GM21619 (cell line): Measurements from ENCODE around the gene GUCY2C.

Experiments
- ATAC-seq: cut with Tn5 transposase; IDR thresholded peaks from one replicate; pipeline ENCODE4 v1.9.1; 2021; ENCODE audit not compliant: unreplicated experiment

GUCY2C gene

GRCh38 chr12:14629832-14630710, 66.3 kb downstream of the GUCY2C start:
- ATAC-seq = peak; percentile 98

GRCh38 chr12:14628771-14629170, 67.6 kb downstream of the GUCY2C start:
- ATAC-seq = no peak

DNA sequence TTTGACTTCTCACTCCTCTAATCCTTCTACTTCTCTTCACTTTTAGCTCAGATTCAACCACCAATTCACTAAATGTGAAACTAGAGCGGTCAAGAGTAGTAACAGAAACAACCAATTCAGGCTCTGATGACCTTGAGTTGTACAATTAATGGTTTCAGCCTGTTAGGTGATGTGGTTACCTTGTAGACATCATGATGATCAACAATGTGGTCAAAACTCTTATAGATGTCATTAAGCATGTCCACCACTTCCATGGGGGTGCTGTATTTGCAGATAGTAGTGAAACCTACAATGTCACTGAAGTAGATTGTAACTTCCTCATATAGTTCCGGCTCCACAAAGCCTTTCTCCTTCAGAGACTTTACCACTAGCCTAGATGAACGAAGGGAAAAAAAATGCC, 74.6 kb downstream of the GUCY2C start:
- ATAC-seq = peak; percentile 68

- peak; percentile 60 for ATAC-seq
Observed at GRCh38 chr12:14619741-14620501, 76.5 kb downstream of the GUCY2C start.

GRCh38 chr12:14618983-14619382, 77.4 kb downstream of the GUCY2C start:
- no peak for ATAC-seq

- peak; percentile 44 for ATAC-seq
Observed at GRCh38 chr12:14614704-14615121, 81.7 kb downstream of the GUCY2C start.

DNA sequence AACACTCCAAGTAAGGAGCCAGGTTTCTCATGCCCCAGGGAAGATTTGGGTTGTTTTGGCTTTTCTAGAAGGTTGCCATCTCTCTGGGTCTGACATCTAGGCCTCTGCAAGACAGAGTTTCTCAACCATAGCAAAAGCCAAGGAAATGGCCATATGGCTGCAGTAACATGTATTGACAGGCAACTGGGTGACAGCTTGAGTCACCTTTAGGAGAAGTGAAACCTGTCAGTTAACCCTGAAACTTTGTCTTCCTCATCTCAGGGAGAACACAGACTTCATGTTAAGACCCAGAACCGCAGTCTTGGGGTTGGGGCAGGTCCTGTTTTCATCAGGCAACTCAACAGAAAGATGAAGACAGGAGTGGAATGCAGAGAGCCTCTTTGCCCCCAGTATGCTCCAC, 82.7 kb downstream of the GUCY2C start:
- ATAC-seq = peak; percentile 93

- no peak for ATAC-seq
Observed at GRCh38 chr12:14612898-14613445, 83.4 kb downstream of the GUCY2C start.

DNA sequence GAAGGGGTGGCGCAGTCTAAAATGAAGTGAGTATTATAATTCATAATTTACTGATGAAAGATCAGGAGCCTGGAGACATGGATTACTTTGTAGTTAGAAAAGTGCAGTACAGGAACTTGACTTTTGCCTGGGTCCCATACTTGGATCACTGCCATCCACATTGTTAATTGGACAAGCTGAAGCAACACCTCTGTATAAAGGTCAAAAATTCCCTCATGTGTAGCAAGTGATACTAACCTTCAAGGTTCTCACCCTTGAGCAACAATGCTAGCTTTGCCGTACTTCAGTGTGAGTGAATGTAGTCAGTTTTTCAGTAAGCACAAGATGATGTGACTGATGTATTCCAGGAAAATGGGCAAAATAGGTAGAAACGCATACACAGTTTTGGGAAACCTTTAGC, 84.1 kb downstream of the GUCY2C start:
- ATAC-seq = no peak

GRCh38 chr12:14611640-14612203, 84.7 kb downstream of the GUCY2C start:
- ATAC-seq = no peak

- ATAC-seq = no peak
Observed at GRCh38 chr12:14607568-14607967, 88.8 kb downstream of the GUCY2C start.

DNA sequence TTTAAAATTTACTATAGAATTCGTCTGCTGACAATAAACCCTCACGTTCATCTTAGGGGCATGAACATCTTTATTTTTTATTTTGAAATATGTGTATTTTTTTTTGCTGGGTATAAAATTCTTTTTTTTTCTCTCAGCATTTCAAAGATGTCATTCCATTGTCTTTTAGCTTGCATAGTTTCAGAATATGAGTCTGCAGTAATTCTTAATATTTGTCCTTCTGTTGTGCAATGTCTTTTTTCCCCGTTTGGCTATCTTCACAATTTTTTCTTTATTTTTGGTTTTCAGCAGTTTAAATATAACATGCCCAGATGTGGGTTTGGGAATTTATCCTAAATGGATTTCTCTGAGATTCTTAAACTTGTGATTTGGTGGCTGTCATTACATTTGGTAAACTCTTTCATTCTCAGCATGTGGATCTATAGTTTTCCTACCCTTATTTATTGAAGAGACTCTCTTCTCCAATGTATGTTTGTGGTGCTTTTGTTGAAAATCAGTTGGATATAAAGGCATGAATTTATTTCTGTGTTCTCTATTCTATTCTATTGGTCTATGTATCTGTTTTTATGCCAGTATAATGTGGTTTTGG, 90.9 kb downstream of the GUCY2C start:
- ATAC-seq = no peak

- ATAC-seq = no peak
Observed at GRCh38 chr12:14601692-14602478, 94.5 kb downstream of the GUCY2C start.

DNA sequence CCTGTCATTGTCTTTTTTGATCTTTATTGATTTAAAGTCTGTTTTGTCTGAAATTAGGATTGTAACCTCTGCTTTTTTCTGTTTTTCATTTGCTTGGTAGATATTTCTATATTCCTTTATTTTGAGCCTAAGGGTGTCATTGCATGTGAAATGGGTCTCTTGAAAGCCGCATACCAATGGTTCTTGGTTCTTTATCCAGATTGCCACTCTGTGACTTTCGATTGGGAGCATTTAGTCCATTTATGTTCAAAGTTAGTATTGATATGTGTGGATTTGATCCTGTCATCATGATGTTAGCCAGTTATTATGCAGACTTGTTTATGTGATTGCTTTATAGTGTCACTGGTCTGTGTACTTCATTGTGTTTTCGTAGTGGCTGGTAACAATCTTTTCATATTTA, 98.9 kb downstream of the GUCY2C start:
- ATAC-seq = no peak

- no peak for ATAC-seq
Observed at GRCh38 chr12:14591719-14592118, 104.7 kb downstream of the GUCY2C start.

GRCh38 chr12:14589169-14590004, 107.0 kb downstream of the GUCY2C start:
- ATAC-seq = no peak

DNA sequence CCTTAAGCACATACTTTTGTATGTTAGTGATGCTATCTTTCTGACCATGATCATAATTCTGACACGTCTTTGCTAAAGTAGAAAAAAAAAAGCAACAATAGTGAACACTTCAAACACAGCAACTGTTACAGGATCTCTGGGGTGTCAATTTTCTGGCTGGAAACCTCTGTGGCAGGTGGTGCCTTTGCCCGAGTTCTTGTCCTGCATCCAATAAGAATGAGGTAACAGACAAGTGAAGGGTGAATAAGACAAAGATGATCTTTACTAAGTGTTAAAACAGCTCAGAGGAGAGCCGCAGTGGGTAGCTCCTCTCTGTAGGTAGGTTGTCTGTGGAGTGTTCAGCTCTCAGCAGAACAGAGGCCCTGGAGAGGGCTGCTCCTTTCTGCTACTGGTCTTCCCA, 107.8 kb downstream of the GUCY2C start:
- ATAC-seq = no peak

GRCh38 chr12:14578646-14579045, 117.8 kb downstream of the GUCY2C start:
- ATAC-seq = no peak

- ATAC-seq = peak; percentile 78
Observed at GRCh38 chr12:14577344-14577743, 119.1 kb downstream of the GUCY2C start.
